SH-SY5Y (cell line): Measurements from ENCODE around the gene ALDOC.

Experiments
- GATA2 ChIP-seq: IDR thresholded peaks from 2 replicates; pipeline ENCODE4 v1.6.1; 2011; ENCODE audit warnings: mild to moderate bottlenecking, low read depth, low read length
- GATA3 ChIP-seq: IDR thresholded peaks from 2 replicates; pipeline ENCODE4 v1.6.1; 2011; ENCODE audit warnings: low read depth, mild to moderate bottlenecking, low read length, moderate library complexity

- TF ChIP-seq GATA2 (no peak), GATA3 (no peak)
Observed at GRCh38 chr17:28547096-28547622, 29.5 kb downstream of the ALDOC start.
